WTC11 (cell line): ENCODE measurements around the gene USP2. TPM values are rescaled to one million over a fixed set of nuclear protein-coding genes. Genes with fewer than 3 reads are reported as not detected.

Source experiments
- ATAC-seq: fragments of 200-7000 bp; cut with Tn5 transposase; 2 replicates; pipeline ENCODE4 v1.10.0; 2021; ENCODE audit warnings: mild to moderate bottlenecking, moderate library complexity
- CTCF ChIA-PET: fragments of 300-600 bp; sonication (Branson Sonifier 250); formaldehyde crosslinking; loops from one replicate; lab custom pipeline; 2021; ENCODE audit warnings: antibody characterized with exemption; lab: Charles Lee
- POLR2A ChIA-PET: fragments of 350-600 bp; sonication (Branson Sonifier 250); formaldehyde crosslinking; loops from one replicate; lab custom pipeline; 2021; ENCODE audit warnings: antibody characterized with exemption; lab: Charles Lee
- DNase-seq: peaks from one replicate; pipeline ENCODE4 v3.0.0; 2021; ENCODE audit warnings: low spot score
- H3K27ac Mint-ChIP-seq: 2 replicates; pipeline ENCODE4 v1.8.0; 2021; ENCODE audit warnings: mixed read lengths
- H3K27me3 Mint-ChIP-seq: 2 replicates; pipeline ENCODE4 v1.8.0; 2021; ENCODE audit warnings: low read depth, mild to moderate bottlenecking, moderate library complexity, mixed read lengths
- H3K36me3 Mint-ChIP-seq: 2 replicates; pipeline ENCODE4 v1.8.0; 2021; ENCODE audit warnings: mixed read lengths
- H3K4me1 Mint-ChIP-seq: 2 replicates; pipeline ENCODE4 v1.8.0; 2022; ENCODE audit warnings: mixed read lengths
- H3K4me3 Mint-ChIP-seq: 2 replicates; pipeline ENCODE4 v1.8.0; 2021; ENCODE audit warnings: mild to moderate bottlenecking, moderate library complexity, mixed read lengths
- H3K9me3 Mint-ChIP-seq: 2 replicates; pipeline ENCODE4 v1.8.0; 2021; ENCODE audit warnings: mixed read lengths
- AR ChIP-seq: fragments of 250-450 bp; sonication (Bioruptor Pico); IDR thresholded peaks from 2 replicates; pipeline ENCODE4 v1.9.0; 2021; ENCODE audit warnings: mild to moderate bottlenecking
- ATF2 ChIP-seq: sonication (generic); formaldehyde crosslinking; IDR thresholded peaks from 2 replicates; pipeline ENCODE4 v1.8.1; 2022; ENCODE audit warnings: low read depth, missing genetic modification reagents, borderline replicate concordance
- ELF4 ChIP-seq: sonication (generic); formaldehyde crosslinking; IDR thresholded peaks from 2 replicates; pipeline ENCODE4 v1.8.1; 2022; ENCODE audit warnings: low read depth, mild to moderate bottlenecking, moderate library complexity, missing genetic modification reagents
- EMX1 ChIP-seq: fragments of 250-450 bp; sonication (Bioruptor Pico); IDR thresholded peaks from 2 replicates; pipeline ENCODE4 v1.8.0; 2021; ENCODE audit warnings: mild to moderate bottlenecking
- GTF2I ChIP-seq: fragments of 250-450 bp; sonication (Bioruptor Pico); conservative IDR thresholded peaks from 2 replicates; pipeline ENCODE4 v1.4.0; 2021; ENCODE audit warnings: mild to moderate bottlenecking
- MAX ChIP-seq: sonication (generic); formaldehyde crosslinking; IDR thresholded peaks from 2 replicates; pipeline ENCODE4 v1.8.0; 2022; ENCODE audit warnings: mild to moderate bottlenecking, missing genetic modification reagents
- MYBL2 ChIP-seq: sonication (generic); formaldehyde crosslinking; IDR thresholded peaks from 2 replicates; pipeline ENCODE4 v1.8.1; 2023; ENCODE audit warnings: mild to moderate bottlenecking, moderate library complexity, missing genetic modification reagents
- NFATC4 ChIP-seq: fragments of 250-450 bp; sonication (Bioruptor Pico); IDR thresholded peaks from 2 replicates; pipeline ENCODE4 v1.9.0; 2021; ENCODE audit warnings: mild to moderate bottlenecking
- NFYB ChIP-seq: sonication (generic); formaldehyde crosslinking; conservative IDR thresholded peaks from 2 replicates; pipeline ENCODE4 v1.8.0; 2022; ENCODE audit warnings: low read depth, missing genetic modification reagents
- NR3C1 ChIP-seq: sonication (generic); formaldehyde crosslinking; conservative IDR thresholded peaks from 2 replicates; pipeline ENCODE4 v1.8.1; 2023; ENCODE audit warnings: low read depth, mild to moderate bottlenecking, missing genetic modification reagents
- ZMAT4 ChIP-seq: fragments of 250-450 bp; sonication (Bioruptor Pico); IDR thresholded peaks from 2 replicates; pipeline ENCODE4 v1.9.0; 2021; ENCODE audit warnings: mild to moderate bottlenecking
- ZNF396 ChIP-seq: fragments of 250-450 bp; sonication (Bioruptor Pico); IDR thresholded peaks from 2 replicates; pipeline ENCODE4 v1.8.0; 2021; ENCODE audit warnings: mild to moderate bottlenecking, moderate library complexity, borderline replicate concordance
- total RNA-seq: library from RNA; stranded (reverse); gene quantifications from 3 replicates; pipeline ENCODE4 v1.2.3, GENCODE V29; 2021
- TF ChIP-seq, protein P1 (sequence below): sonication (generic); formaldehyde crosslinking; IDR thresholded peaks from 2 replicates; pipeline ENCODE4 v1.8.0; 2022; ENCODE audit warnings: missing genetic modification reagents
- TF ChIP-seq, protein P2 (sequence below): fragments of 200-600 bp; IDR thresholded peaks from 2 replicates; pipeline ENCODE4 v1.8.0; 2022; ENCODE audit warnings: antibody characterized with exemption

The USP2 gene
- total RNA-seq, 1 experiment from 2014 or later = 8.0 TPM

GRCh38 chr11:119307219-119307618 lies 74.3 kb downstream of the USP2 start (continued):
- TF ChIP-seq MAX (no peak), EMX1 (no peak), MYBL2 (CRISPR knock-in tag) (no peak), ZNF396 (CRISPR knock-in tag) (no peak), GTF2I (CRISPR knock-in tag) (no peak)
- TF ChIP-seq, protein P1, sequence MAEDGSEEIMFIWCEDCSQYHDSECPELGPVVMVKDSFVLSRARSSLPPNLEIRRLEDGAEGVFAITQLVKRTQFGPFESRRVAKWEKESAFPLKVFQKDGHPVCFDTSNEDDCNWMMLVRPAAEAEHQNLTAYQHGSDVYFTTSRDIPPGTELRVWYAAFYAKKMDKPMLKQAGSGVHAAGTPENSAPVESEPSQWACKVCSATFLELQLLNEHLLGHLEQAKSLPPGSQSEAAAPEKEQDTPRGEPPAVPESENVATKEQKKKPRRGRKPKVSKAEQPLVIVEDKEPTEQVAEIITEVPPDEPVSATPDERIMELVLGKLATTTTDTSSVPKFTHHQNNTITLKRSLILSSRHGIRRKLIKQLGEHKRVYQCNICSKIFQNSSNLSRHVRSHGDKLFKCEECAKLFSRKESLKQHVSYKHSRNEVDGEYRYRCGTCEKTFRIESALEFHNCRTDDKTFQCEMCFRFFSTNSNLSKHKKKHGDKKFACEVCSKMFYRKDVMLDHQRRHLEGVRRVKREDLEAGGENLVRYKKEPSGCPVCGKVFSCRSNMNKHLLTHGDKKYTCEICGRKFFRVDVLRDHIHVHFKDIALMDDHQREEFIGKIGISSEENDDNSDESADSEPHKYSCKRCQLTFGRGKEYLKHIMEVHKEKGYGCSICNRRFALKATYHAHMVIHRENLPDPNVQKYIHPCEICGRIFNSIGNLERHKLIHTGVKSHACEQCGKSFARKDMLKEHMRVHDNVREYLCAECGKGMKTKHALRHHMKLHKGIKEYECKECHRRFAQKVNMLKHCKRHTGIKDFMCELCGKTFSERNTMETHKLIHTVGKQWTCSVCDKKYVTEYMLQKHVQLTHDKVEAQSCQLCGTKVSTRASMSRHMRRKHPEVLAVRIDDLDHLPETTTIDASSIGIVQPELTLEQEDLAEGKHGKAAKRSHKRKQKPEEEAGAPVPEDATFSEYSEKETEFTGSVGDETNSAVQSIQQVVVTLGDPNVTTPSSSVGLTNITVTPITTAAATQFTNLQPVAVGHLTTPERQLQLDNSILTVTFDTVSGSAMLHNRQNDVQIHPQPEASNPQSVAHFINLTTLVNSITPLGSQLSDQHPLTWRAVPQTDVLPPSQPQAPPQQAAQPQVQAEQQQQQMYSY = no peak

DNA sequence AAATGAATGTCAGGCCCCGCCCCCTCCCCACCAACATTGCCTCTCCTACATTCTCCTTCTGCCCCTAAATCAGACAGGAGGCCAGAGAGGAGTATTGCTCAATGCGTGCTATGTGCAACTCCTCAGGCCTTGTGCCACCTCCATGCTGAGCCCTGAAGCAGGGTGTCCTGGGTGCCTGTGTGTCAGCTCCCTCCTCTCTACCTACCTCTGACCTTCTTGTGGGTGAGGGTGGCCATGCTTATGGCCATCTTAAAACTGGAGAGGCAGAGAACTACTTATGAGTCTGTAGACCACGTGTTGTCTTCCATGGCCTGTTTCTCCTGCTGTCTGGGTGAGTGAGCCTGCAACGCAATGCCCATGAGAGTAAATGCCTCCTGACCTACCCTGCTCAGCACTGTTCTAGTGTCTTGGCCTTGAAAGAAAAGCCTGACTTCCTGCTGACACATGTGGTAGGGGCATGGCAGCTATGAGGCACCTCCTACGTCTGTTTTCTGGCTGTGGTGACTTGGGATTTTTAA lies 75.1 kb downstream of the USP2 start:
- POLR2A ChIA-PET = interaction anchor here (1.0 to 1.6 kb wide), 3 partner anchors 9 to 14 kb away, joined by 3 to 8 read pairs (median 3); partner anchors contain the start of gene MCAM
- Mint-ChIP-seq H3K4me1 (peaks cover 14% of the 10 kb centered on the region), H3K27ac (peak overlapping the region; percentile 64; the same call in 1 of the 2 replicates), H3K27me3 (no peaks in the 10 kb centered on the region), H3K36me3 (peaks cover 40% of the 10 kb centered on the region)
- DNase-seq (no peak), ATAC-seq (peak; percentile 14; the same call in 1 of the 2 replicates)
- CTCF ChIA-PET = interaction anchor here (0.6 to 2.9 kb wide), 18 partner anchors 10 to 1095 kb away, joined by 3 to 46 read pairs (median 4); partner anchors contain the start of genes C1QTNF5, CBL and MCAM
- TF ChIP-seq ZMAT4 (CRISPR knock-in tag) (no peak), ELF4 (no peak), ATF2 (no peak), AR (CRISPR knock-in tag) (no peak)
- TF ChIP-seq, all 79 proteins: peak for 0
- no peaks in the 10 kb centered on the region for H3K9me3 Mint-ChIP-seq
- H3K4me3 Mint-ChIP-seq = no peak overlapping the region

- peaks cover 14% of the 10 kb centered on the region for H3K4me1 Mint-ChIP-seq
- no peaks in the 10 kb centered on the region for H3K9me3 Mint-ChIP-seq
- DNase-seq = no peak
- no peak overlapping the region for H3K4me3 Mint-ChIP-seq
- POLR2A ChIA-PET = interaction anchor here (1.0 to 1.6 kb wide), 2 partner anchors 12 to 15 kb away, joined by 3 read pairs; partner anchors contain the start of gene MCAM
- peaks cover 43% of the 10 kb centered on the region for H3K36me3 Mint-ChIP-seq
- ATAC-seq = no peak
- H3K27me3 Mint-ChIP-seq = no peaks in the 10 kb centered on the region
- CTCF ChIA-PET = interaction anchor here (0.7 to 2.9 kb wide), 6 partner anchors 10 to 1094 kb away, joined by 3 to 46 read pairs (median 10); partner anchors contain the start of genes CBL and MCAM
- peak overlapping the region; percentile 82 for H3K27ac Mint-ChIP-seq
- TF ChIP-seq GTF2I (CRISPR knock-in tag) (no peak), ZNF396 (CRISPR knock-in tag) (no peak), AR (CRISPR knock-in tag) (no peak), NFYB (CRISPR knock-in tag) (no peak), NR3C1 (CRISPR knock-in tag) (no peak), NFATC4 (CRISPR knock-in tag) (no peak)
- TF ChIP-seq, protein P2, sequence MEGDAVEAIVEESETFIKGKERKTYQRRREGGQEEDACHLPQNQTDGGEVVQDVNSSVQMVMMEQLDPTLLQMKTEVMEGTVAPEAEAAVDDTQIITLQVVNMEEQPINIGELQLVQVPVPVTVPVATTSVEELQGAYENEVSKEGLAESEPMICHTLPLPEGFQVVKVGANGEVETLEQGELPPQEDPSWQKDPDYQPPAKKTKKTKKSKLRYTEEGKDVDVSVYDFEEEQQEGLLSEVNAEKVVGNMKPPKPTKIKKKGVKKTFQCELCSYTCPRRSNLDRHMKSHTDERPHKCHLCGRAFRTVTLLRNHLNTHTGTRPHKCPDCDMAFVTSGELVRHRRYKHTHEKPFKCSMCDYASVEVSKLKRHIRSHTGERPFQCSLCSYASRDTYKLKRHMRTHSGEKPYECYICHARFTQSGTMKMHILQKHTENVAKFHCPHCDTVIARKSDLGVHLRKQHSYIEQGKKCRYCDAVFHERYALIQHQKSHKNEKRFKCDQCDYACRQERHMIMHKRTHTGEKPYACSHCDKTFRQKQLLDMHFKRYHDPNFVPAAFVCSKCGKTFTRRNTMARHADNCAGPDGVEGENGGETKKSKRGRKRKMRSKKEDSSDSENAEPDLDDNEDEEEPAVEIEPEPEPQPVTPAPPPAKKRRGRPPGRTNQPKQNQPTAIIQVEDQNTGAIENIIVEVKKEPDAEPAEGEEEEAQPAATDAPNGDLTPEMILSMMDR = no peak
Measured at GRCh38 chr11:119305556-119306372, 75.7 kb downstream of the USP2 start.
